GM10847 (cell line): ENCODE results near the gene SDK1.

Experiments used
- POLR2A ChIP-seq: IDR thresholded peaks from 2 replicates; pipeline ENCODE4 v1.6.1; 2011; ENCODE audit not compliant: insufficient read length; ENCODE audit errors: extremely low read depth

SDK1 gene

DNA sequence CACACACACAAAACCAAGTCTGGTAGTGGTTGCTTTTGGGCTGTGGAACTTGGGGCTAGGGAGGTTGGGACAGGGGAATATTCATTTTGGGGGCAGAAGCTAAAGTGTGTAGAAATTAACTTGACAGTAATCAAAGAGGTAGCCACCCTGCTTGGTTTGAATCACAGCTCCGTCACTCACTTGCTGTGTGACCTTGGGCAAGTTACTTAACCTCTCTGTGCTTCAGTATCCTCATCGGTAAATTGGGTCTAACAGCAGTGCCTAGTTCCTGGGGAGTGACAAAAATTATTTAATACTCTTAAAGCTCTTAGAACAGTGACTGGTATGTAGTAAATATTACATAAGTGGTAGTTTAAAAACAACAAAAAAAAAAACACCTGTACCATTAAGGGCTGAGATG, 489.8 kb downstream of the SDK1 start:
- TF ChIP-seq POLR2A, result no peak

DNA sequence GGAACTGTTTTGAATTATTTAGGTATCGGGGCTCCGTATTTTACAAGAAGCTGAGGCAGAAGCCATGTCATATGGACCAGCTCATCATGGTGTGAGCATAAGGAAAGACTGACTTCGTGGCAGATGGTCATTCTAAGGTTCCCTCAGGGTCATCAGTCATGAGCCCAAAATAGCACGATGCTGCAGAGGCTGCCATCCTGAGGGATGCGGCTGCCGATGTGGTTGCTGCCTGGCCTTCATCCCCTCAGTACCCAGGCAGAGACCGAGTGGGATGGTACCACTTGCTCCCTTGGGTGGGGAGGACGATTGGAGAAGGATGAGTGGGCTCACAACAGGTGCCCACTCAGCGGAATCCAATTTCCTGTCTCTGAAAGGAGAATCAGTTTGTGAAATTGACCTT, 490.3 kb downstream of the SDK1 start:
- no peak for TF ChIP-seq POLR2A

DNA sequence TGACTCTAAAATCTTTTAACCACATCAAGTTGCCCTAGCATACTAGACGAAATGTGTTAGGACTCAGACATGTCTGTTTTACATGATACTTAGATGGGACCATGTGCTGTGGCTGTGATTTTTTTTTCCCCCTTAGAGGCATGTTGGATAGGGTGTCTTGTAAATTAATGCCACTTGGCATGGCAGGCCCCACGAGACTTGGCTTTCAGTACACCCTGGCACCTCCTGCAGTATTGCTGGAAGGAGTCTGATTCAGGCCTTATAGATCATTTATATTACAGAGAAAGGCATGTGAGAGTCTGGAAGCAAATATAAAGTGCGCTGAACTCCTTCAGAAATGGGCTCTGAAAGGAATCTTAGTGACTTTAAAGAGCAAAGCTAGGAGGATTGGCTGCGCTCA, 494.1 kb downstream of the SDK1 start:
- no peak for TF ChIP-seq POLR2A

DNA sequence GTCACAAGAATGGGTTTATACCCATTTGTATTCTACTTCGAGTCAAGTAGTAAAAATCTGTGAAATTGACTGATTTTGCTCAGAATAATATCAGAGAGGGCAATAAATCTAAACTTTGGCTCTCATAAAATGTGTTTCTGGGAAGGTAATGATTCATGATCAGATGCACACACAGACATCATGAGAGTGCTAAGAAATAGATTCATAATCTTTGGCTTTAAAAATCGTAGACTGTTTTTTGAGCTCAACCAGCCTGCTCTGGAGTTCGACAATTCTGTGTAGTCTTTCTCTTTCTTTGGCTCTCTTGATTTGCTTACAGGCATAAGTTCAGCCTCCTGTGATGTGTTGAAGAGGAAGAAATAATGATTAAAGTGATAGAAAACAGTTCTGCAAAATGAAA, 494.7 kb downstream of the SDK1 start:
- no peak for TF ChIP-seq POLR2A

DNA sequence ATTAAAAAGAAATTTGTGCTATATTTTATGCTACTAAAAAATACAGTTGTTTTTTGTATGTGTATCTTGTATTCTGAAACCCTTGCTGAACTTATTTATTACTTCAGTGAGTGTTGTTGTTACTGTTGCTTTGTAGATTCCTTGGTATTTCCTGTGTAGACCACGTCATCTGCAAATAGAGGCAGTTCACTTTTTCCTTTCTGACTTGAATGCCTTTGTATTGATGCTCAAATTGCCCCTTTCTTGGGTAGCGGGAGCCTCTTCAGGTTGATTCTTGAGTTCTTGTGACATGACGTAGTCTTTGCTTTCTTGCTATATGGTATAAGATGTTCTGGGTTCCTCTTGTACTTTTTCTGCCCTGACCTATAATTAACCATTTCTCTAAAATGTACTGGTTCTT, 504.1 kb downstream of the SDK1 start:
- TF ChIP-seq POLR2A, result no peak

DNA sequence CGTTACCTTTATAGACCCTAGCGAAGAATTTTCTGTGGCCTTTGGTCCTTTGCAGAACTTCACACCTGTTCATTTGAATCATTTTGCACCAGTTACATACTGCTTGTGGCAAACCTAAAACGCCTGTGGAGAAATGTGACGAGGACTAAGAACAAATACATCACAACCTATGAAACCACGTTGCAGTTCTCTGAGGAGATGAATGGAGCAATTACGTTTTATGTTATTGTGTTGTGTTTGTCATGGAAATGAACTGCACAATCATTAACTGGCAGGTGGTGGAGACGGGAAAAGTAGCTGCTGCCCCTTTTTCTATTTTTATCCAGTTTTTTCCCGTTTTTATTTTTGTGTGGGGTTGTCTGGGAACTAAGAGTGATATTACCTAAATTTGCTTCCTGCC, 505.5 kb downstream of the SDK1 start:
- no peak for TF ChIP-seq POLR2A

DNA sequence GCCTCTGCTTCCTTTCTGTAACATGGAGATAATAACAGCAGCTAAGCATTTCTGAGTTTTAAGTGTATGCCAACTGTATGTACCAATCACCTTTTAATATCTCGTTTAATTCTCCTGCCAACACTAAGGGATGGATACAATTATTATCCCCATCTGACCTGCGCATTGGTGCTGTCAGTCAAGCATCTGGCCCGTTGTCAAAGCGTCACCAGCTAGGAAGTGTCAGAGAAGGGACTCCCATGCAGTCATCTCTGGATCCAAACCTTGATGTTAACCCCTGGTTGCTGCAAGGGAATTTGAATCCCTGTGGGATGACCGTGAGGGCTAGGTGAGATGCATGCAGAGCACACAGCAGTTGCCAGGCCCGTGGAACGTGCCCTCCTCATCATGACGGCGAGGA, 506.8 kb downstream of the SDK1 start:
- TF ChIP-seq POLR2A, result no peak

DNA sequence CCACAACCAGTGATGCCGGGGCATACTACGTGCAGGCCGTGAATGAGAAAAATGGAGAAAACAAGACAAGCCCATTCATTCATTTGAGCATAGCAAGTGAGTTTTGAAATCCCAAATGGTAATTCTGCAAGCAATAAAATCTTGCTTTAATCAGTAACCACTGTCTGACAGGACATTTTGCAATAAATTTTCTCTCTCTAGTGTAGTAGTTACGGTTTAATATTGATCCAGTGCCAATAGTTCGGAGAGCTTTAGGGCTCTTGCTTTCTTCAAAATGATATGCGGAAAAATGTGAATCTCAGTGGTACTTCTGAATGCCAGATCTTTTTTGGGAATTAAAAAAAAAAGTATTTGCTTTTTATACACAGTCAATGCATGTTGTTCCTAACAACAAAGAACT, 520.4 kb downstream of the SDK1 start:
- TF ChIP-seq POLR2A, result no peak

DNA sequence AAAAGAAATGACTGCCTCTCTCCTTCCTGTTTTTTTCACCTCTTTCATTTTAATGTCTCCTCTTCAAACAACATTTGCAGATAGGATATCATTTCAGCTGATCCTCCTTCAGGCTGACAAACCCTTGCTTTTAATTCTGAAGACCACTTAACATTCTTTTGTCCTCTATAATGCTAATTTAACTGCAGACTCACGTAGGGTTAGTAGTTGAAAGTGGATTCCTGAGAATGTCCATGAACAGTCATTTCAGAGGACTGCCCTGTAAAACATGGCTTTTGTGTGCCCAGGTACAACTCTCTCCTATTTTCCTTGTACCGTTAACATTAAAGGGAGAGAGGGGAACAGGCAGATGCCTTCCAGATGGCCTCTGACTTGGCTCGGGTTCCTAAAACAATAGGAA, 524.4 kb downstream of the SDK1 start:
- TF ChIP-seq POLR2A, result no peak

DNA sequence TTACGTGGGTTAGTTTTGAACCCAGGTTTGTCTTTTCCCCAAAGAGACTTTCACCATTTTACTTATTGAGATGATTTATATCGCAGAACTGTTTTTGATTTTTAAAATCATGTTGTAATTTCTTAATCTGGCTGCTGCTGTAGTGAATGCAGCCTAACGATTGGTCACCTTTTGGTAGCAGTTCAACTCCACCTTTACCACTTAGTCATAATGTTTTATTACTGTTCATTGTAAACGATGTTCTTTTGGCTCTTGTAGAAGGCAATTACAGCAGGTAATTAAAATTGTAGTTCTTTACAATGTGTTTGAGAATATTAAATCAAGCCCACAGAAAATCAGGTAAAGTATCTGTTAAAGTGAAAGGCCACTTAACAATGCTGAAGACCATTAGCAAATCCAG, 531.1 kb downstream of the SDK1 start:
- no peak for TF ChIP-seq POLR2A

DNA sequence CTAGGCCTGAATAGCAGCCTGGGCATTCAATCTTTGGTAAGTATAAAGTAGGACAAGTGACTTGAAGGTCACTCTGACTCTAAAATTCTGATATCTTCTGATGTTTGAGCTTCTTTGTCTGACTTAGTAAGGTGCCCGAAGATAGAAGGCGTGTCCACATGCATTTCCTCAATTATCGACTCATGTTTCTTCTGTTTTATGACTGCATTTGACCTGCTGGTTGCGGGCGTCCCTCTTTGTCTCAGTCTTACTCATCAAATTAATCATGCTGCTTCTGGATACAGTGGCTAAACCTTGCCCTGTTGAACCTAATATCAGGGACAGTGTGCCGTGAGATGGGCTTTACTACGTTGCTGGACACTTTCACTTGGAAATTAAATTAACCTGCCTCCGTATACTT, 534.1 kb downstream of the SDK1 start:
- no peak for TF ChIP-seq POLR2A

DNA sequence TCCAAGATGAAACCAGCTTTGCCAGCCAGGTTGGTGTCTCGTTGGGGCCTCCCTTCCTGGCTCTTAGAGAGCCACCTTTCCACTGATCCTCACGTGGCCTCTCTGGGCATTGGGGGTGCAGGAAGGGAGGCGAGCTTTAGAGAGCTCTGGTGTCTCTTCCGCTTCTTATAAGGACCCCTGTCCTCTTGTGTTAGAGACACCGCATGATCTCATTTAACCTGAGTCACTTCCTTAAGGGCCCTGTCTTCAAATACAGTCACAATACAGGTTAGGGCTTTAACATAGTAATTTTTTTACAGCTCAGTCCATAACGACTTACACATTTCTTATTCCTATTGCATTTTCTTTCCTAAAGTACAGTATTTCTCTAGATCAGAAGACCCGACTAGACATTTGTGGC, 535.8 kb downstream of the SDK1 start:
- no peak for TF ChIP-seq POLR2A

DNA sequence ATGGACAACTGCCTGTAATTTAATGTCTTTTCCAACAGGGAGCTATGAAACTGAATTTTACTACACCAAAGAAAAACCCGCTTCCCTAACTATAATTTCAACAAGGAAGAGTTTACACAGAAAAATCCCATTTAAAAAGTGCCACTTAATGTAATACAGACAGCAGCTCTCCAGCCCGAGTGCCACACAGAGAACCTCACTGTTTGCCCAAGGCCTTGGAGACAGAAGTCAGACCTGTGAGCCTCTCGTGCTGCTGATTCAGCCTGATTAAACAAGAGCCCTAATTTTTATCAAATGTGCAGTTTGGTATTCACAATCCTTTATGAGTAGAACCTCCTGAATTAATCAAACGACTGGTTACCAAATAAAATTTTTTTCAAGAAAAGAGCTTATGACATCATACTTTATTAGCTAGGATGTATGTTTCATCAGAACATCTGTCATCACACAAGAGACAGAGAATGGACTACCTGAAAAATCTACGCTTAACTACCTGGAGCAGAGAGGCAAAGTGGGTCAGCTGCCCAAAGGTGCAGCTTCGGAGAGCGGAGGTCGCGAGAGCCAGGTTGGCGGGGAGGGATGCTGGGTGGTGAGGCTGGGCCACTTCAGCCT, 543.6 kb downstream of the SDK1 start:
- no peak for TF ChIP-seq POLR2A

DNA sequence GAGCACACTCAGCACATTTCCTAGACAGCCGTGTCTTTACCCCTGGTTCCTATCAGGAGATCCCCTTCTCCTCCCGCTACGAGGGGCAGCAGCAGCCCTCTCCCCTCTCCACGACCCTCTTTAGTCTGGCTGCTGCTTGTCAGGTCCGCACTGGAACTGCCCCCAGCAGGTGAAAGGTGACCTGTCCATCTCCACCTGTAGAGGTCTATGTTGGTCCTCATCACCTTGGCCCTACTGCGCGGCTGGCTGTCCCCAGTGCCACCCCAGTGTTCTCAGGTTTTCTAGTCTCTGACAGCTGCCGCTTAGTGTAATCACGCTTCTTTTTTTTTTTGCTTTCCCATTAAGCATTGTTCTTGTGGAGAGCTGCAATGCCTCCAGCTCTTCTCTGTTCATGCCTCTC, 545.7 kb downstream of the SDK1 start:
- no peak for TF ChIP-seq POLR2A

DNA sequence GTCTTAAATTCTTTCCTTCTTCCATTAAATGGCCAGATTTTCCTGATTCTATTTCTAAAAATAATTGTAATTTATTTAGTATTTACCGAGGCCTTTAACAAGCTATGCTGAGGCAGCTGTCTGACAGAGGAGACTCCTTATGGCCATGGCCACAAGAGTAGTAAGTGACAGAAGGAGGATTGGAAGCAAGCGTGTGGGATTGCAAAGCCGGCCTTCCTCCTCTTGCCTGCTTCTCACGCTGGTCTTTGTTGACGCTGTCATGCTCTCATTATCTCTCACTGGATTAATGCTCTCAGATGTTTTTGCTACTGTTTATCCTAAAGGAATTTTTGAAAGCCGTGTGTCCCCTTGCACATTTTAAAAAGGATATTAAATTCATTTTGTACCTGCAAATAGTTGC, 546.3 kb downstream of the SDK1 start:
- no peak for TF ChIP-seq POLR2A

DNA sequence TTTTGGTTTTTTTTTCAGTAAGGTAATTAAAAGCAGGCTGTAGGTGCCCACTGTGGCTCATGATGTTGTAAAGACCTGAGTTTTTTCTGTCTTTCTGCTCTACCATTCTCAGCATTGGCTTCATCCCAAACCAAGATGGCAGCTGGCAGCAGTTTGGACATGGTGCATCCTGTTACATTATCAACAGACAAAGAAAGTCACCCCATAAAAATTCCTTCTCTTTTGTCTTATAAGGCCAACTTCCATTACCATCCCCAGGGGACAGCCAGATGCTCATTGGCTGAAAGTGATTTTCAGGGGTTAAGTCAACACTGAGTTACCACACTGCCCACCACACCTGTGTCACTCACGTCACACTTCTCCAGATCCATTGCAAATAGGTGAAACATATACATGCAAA, 558.4 kb downstream of the SDK1 start:
- no peak for TF ChIP-seq POLR2A

DNA sequence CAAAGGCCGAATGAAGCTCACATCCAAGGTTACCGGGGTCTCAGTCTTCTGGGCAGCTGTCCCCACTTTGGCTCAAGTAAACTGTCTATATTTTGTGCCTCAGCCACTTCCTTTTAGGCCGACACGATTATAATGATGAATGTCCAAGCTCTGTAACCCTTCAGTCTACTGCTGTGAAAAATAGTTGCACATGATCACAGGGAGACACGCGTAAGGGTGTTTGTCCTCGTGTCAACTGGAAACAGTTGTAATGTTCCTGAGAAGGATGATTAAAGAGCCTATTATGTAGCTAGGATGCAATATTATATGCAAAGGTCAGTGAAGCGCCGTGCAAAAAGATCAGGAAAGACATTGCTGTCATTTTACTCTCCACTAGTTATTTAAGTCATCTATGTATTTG, 559.9 kb downstream of the SDK1 start:
- no peak for TF ChIP-seq POLR2A

DNA sequence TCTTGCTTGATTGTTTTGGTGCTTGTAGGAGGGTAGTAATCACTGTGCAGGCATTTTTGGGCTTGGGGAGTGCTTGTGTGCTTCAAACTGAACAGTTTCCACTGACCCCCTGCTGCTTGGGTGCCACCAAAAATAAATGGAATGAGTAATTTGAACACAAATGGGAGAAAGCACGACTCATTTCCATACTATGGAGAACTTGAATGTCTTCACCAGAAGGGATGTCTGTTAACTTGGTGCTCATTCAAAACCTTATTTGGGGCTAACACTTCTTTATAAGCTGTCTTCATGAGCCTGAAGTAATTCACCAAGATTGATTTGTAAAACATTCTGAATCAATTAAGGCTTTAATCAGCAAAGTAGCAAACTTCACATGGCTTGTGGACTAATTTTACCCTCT, 560.3 kb downstream of the SDK1 start:
- no peak for TF ChIP-seq POLR2A
